Measurements from ENCODE around the gene CMTM3.

- TF ChIP-seq CTCF (IDR thresholded peaks at IDR 0.05; ENCODE audit: insufficient read depth, low read length) (no peak), POLR2AphosphoS5 (IDR thresholded peaks at IDR 0.05; ENCODE audit: low read depth) (no peak), GABPA (IDR thresholded peaks at IDR 0.05; ENCODE audit: low read depth) (no peak), REST (IDR thresholded peaks at IDR 0.05; ENCODE audit: insufficient replicate concordance, low read depth) (no peak)
These were observed 29.4 kb upstream of the CMTM3 start for GRCh38 chr16:66575060-66575459.

Data from HL-60 (cell line).